Pulmonary artery endothelial cell (primary cell): Measurements from ENCODE around the gene KCNK1. TPM values are rescaled to one million over a fixed set of nuclear protein-coding genes. Genes with fewer than 3 reads are reported as not detected.

Experiments
- DNase-seq: peaks from one replicate; pipeline ENCODE4 v3.0.0-alpha.2; 2011; ENCODE audit warnings: low read depth, low spot score
- total RNA-seq: library from RNA; depleted of rRNA; stranded (reverse); fragments of >200 nt; gene quantifications from 2 replicates; pipeline ENCODE4 v1.2.3, GENCODE V29; 2014

KCNK1 gene
- total RNA-seq, 1 donor from 2014 or later: 0.20 TPM

DNA sequence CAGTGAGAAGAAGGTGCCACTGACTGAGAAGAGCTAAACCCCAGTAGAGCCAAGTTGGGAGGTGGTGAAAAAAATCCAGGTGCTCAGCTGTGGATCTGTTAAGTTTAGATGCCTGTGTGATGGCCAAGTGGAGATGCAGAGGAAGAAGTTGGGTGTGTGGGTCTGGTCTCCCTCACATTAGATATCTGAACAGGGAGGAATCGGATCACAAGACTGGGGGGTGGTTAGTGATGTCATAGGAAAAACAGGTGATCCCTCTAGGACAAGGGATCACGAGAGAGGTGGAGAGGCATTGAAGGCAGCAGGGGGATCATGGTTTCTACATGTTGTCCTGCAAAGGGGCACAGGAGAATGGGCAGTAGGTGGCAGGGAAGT is 22.6 kb downstream of the KCNK1 start:
- no peak for DNase-seq

DNA sequence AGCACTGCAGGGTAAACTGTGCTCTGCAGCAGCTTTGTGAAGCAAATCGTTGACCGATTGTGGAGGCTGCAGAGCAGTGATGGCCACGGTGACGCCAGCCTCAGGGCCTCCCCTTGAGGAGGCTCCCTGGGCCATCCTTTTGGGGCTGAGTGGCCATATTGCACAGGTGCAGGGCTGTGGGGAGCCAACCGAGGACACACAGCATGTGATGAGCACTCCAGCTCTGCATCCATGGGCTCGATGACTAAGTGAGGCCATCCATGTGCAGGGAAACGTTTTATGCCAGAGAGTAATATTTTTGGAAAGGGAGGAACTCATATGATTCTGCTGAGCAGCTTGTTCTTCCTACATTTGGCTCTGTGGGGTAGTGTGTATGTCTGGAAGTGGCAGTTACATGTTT is 24.6 kb downstream of the KCNK1 start:
- DNase-seq: no peak

DNA sequence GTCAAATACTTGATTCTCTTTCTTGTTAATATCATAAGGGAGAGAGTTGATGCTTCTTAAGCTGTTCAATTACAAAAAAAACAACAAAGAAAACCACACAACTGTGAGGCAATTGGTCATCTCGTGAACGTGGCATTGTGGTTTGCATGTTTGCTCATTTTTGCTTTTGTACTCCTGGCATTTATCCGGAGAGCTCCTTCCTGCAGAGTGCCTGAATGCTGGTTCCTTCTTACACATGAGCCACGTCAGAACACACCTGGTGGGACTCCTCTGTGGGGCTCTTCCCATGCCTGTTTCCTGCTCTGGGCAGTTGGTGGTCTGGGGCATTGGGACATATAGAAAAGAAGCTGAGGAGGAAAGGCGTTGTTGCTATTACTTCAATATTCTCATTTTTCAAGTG is 25.7 kb downstream of the KCNK1 start:
- DNase-seq: no peak

DNA sequence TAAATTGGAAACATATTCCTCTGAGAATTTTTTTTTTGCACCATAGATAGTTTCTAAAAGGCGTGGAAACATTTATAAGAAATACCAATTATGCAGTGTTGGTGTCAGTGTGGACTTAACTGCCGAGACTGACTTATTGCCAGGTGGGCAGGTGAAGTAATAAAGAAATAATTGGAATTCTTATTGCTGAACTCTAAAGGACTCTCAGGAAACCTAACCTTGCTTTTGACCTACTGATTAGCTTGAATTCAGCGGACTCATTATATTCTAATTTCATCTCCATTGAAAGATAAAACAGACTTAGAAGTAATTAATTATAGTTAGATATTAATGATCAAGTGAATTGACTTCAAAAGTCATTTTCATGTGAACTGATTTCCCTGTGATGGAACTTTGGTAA is 26.3 kb downstream of the KCNK1 start:
- DNase-seq: no peak

DNA sequence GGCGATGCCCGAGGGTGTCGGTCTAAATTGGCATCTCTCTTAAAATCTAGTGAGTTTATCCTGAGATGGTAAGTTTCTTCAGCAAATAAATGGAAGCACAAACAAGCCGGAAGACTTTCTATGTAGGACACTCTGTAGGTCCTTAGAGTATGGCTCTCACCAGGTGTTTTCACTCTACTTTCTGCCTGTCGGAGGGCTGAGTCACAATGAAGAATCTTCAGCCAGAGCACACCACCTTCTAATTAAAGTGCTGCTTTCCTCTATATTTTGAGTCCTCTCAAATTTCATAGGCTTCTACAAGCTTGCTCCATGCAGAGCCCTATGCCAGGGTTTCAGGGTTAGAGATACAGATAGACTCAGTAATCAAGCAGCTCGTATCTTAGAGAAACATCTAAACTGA is 27.1 kb downstream of the KCNK1 start:
- no peak for DNase-seq

DNA sequence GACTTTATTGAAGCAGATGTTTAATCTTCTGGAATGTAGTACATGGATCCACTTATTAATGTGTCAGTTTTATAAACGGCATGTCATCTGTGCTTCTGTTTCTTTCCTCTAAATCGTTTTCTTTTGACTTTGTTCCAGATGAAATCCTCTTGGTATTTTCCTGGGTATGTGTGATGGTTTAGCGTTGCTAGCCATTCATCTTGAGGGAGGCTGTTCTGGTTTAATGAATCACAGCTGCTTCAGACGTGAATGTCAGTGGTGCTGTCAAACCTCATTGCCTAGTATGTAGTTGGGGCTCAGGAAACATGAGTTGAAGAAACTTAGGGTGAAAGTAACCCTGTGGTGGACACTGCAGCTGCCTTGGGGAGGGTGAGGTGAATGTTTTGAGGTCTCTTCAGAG is 33.2 kb downstream of the KCNK1 start:
- DNase-seq: no peak

DNA sequence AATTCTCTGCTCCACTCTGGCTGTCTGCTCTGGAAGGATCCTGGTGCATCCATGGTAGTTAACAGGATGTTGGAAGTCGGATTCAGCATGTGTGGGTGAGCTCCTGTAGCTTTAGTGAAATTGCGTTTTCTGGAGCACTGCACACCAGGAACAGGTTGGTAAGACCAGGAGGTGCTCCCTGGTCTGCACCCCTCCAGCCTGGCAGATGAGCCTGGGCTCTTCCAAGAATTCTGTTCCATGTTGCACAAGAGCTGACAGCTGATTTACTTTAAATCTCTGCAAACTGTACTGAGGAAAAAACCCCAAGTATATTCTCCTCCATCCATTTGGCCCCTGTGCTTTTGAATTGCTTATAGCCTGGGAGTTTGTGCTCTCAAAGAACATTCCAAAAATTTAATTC is 33.7 kb downstream of the KCNK1 start:
- no peak for DNase-seq

DNA sequence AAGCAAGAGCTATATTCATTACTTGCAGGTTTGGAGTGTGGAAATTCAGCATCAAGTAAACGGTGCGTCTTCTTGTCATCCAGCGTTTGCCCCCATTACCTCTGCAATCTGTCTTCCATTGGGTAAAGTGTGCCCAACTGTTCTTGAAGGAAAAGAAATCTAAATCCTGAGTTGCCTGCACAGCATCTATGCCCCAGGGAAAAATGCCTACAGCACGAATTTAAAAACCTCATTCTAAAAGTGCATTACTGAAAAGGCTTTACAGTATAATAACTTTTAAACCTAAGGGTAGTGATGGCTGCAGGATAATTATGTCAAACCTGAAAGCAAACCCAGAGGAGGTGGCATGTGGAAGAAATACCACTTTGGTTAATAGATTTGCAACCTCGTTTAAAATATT is 37.2 kb downstream of the KCNK1 start:
- DNase-seq: no peak

DNA sequence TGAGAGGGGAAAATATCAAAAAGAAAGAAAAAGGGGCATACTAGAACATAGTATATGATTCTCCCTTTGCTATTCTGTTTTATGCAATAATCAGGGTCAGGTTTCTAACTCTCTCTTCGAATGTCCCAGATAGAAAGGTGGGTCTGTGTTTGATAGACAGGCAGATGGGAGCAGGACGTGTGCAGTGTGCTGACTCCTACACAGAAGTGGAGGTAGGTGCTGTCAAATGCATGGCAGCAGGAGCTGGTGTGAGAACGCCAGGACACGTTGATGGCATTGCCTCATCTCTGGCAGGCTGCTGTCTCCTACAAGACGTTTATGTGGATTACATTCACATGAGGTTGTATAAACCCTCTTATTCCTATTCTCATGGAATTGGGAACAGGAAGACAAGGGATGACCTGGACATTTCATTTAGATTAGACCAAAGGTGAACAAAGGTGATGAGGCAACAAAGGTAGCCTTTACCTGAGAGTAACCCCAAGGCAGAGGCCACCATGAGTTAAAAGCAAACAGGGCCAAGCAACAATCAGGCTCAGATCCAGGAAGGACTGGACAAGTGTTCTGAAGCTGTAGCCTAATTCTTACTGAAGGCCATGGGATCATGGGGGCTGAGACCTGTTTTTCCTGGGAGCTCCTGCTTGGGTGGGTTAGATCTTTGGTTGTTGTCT is 37.8 kb downstream of the KCNK1 start:
- no peak for DNase-seq

DNA sequence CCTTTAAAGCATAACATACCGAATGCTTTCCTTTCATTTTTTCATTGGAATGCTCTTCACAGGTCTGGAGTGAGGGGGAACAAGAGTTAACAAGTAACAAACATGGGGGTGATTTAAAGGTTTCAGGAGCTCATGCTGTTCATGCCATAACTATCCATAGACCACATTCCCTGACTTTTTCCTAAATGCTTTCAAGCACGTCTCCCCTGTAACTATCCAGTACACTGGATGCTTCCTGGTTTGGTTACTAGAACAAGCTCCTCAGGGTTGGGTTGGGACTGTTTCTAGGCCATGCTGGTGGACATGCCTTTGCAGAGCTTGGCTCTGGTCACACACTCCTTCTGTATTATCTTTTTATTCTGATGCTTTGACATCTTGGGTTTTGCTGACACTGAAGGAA is 38.6 kb downstream of the KCNK1 start:
- DNase-seq: no peak

DNA sequence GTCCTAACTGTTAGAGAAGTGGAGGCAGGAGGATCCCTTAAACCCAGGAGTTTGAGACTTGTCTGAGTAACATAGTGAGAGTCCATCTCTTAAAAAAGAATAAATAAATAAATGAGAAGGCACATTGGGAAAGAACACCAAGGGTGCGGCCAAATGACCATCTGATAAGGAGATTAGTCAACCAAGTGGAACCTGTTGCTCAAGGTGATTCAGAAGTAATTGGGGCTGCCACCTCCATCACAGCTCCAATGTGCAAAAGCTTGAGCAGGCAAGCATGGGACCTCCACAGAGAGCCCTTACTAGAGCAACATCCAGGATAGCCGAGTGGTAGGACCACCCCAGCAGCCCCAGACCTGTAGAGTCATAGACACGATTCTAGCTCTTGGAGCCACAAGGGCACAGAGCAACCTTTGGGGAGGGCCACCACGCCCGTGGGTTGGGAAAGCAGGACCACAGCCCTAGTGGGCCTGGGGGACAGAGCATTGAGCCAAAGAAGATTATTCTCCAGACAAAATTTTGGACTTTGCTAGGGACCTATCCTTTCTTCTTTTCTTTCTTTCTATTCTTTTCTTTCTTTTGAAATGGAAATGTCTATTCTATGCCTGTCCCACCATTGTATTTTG is 40.9 kb downstream of the KCNK1 start:
- DNase-seq: no peak

DNA sequence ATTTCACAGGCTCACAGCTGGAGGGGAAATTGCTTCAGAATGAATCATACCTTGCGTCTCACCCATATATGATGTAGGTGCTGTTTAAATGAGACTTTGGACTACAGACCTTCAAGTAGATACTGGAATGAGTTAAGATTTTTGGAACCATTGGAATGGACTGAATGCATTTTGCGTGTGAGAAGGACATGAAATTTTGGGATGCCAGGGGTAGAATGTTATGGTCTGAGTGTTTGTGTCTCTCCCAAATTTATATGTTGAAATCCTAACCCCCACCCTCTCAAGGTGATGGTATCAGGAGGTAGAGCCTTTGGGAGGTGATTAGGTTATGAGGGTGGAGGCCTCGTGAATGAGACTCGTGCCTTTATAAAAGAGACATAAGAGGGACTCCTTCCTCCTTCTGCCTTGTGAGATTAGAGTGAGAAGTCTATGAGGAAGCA is 41.4 kb downstream of the KCNK1 start:
- DNase-seq: no peak

DNA sequence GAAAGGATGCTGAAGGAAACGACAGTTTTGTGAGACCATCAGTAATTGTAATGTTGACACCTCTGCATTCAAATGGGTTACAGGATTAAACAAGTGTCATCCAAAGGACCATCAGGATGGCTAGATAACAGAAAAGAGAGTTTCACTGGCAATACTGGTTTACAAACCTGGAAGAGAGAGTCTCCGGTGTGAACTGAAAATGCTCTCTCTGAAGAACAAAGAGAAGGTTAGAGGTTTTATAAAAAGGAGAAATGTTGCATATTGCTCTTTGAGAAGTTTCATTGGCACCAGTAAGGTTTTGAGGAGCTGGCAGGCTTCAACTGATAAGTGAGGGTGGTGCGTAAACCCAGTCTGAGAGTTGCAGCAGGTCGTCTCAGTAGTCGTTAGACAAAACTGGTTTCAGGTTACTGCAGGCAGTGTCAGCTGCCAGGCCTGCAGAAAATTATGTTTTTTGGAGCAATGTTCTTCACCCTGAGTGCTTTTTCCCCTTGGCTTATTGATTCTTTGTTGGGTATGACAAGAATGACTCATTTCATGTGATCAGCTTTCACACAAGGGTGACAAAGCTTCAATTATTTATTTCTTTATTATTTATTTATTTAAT is 42.2 kb downstream of the KCNK1 start:
- no peak for DNase-seq

DNA sequence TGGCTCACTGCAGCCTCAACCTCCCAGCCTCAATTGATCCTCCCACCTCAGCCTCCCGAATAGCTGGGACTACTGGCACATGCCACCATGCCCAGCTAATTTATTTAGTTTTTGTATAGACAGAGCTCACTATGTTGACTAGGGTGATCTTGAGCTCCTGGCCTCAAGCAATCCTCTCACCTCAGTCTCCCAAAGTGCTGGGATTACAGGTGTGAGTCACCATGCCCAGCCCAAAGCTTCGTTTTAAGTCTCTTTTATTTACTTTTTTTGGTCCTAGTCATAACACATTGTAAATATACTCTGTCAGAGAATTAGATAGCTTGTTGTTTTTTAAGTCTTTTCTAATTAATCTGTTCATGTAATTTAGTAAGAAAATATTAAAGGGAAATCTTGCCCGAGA is 42.8 kb downstream of the KCNK1 start:
- DNase-seq: no peak

DNA sequence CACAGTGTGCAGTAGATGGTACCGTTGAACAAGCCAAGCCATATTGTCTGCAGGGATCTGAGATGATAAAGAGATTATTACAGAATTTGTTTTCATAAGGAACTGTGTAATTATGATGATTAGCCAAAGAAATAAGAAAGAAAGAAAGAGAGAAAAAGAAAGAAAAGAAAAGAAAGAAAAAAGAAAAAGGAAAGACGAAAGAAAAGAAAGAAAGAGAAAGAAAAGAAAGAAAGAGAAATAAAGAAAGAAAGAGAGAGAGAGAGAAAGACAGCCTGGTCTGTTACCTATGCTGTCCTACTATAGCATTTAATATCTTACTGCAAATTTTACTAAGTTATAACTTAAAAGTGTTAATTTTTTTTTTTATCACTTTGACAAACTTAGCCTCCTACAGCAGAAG is 43.6 kb downstream of the KCNK1 start:
- no peak for DNase-seq

DNA sequence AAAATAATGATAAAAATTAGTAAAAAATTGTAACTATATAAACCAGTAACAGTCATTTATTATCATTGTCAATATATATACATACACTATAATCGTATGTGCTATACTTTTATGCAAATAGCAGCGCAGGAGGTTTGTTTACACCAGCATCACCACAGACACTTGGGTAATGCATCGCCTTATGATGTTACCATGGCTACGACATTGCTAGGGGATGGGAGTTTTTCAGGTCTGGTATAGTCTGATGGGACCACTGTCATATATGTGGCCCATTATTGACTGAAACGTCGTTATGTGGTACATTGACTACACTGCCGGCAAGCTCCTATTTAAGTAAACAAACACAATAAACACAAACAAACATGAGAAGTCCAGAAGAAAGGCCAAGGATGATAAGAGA is 45.6 kb downstream of the KCNK1 start:
- no peak for DNase-seq

DNA sequence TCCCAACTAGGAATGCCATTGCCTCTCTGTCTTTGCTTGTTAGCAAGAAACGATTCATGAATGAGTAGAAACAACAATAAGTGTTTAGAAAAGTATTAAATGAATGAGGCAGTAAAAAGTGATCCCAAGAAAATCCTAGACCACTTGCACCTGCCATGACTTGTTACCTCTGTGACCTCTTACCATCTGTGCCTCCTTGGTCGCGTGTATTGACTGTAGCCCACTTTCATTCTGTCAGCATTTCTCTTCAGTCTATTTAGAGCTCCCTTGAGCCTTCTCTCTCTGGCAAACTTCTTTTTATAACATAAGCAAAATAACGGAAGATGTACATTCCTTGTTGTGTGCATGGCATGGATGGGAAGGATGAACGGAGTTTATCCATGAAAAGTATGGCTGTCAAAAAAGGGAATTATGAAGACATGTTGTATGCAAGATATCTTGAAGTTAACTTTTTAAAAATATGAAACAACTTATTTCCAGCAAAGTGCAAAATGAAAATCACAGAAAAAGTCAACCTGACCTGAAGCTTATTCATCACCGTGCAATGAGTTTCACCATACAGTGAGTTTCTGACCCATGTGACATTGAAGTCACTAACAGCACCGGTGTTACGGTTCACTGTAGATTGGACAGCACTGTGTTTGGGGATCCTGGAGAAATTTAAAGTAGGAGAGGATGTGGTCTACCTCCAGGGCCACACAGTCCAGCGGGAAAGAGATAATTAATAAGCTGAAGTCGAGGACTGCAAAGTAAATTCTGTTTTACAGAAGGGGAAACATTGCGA is 47.7 kb downstream of the KCNK1 start:
- DNase-seq: no peak

DNA sequence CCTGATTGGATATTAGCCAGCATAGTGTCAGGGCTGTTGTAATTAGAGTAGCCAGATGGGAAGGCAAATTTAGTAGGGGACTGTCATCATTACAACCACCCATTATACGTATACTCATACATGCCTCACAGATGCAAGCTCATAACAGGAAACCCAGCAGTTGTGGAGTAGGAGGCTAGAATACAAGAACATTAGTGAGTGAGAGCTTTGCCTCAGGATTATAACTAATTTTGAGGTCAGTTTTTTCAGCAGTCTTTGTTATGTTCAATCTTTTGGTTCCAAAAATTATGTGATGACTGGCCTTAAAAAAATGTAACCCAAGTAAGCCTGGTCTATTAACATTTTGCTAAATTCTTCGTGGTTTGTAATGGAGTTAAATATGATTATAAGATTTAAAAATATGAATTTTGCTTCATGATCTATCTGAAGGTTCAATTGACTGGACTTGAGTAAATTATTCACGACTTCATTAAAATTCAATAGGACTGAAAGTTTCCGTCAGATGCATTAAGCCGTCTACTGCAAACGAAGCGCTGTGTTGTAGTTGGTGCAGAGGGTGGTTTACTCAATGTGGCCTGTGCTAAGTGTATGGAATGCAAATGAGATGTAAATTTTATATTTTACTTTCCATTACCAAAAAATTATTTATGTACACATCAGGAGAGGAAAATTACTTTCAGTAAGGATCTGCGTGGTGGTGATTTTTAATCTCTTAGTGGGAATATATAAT is 48.8 kb downstream of the KCNK1 start:
- DNase-seq: no peak

DNA sequence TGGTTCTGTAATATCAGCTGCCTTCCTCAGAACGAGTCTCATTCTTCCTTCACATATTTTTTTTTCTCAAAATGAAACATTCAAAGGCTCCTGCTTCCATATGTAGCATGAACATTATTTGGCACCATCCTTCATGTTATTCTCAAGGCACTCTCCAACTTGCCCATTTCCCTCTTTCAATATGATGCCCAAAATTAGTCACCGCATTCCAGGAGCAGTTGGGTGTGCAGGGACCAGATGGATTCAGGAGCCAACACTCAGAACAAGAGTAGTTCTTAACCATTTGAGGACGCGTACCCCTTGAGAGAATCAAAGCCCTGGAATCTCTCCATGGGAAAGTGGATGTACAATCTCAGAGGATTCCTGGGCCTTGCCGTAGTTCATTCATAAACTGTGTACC is 50.3 kb downstream of the KCNK1 start:
- DNase-seq: no peak

DNA sequence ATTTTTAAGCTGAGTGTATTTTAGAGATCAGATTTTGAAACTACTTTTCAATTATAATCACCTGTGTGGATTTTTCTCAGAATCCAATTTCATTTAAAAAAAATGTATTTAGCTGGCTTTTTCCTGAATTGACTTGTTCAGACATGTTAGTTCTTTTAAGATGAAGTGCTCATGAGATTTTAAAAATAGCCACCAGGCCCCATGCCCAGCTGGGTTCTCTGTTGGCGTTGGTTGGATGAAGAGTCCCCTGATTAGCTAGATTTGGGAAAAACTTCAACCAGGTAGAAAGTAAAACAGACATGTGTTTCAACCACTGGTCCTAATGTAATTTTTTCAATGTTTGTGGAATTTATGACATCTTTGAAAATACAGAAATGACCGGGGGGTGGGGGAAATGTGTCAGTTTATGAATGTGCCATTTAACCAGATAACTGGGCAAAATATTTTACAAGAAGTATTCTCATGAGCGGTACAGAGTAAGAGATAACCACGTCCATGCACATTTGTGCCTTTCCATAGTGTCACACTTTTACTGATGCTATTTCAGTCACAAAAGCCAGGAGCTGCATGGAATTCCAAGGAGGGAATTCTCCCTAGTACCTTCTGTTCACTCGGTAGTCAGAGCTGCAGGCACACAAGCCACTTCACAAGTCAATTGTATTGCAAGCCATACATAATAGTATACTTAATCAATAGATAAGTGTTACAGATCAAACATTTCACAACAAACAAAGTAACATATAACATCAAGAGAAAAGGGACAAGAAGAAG is 51.1 kb downstream of the KCNK1 start:
- no peak for DNase-seq
